Endothelial cell of umbilical vein (primary cell): ENCODE data around the gene HSPA9. TPM values are rescaled to one million over a fixed set of nuclear protein-coding genes. Genes with fewer than 3 reads are reported as not detected.

Source experiments
- BruUV-seq: library from RNA; stranded (reverse); fragments of 400-500 nt; replicated peaks from 2 replicates; lab custom pipeline; 2021; lab: Mats Ljungman, UMichigan
- CTCF ChIA-PET: fragments of 300-600, 350-600 bp; sonication (Branson Sonifier 250); formaldehyde crosslinking; loops from one replicate; lab custom pipeline; 2021; ENCODE audit warnings: antibody characterized with exemption, inconsistent platforms; lab: Charles Lee
- POLR2A ChIA-PET: fragments of 300-600, 350-600 bp; sonication (Branson Sonifier 250); formaldehyde crosslinking; loops from one replicate; lab custom pipeline; 2021; ENCODE audit warnings: antibody characterized with exemption, inconsistent platforms; lab: Charles Lee
- DNase-seq: peaks from one replicate; pipeline ENCODE4 v3.0.0-alpha.2; 2011; ENCODE audit warnings: low read depth, low spot score
- FAIRE-seq: peaks from 2 replicates; lab custom pipeline; 2011; peaks lifted over from hg19 to GRCh38; lab: Jason Lieb, UNC
- H2AFZ ChIP-seq: 2 replicates; pipeline ENCODE4 v1.6.0; 2012; ENCODE audit warnings: low read depth, low read length, control low read depth, inconsistent platforms
- H3K27ac ChIP-seq: 2 replicates; pipeline ENCODE4 v1.5.1; 2011; ENCODE audit warnings: low read depth, mild to moderate bottlenecking, control low read depth, low read length, moderate library complexity; ENCODE audit not compliant: insufficient read depth
- H3K27me3 ChIP-seq, 2 experiments: 2 replicates each; pipeline versions ENCODE4 v1.6.0 to v1.6.1; 2011; ENCODE audit warnings: low read length in 2 of 2, mixed read lengths in 1 of 2; ENCODE audit not compliant: control insufficient read depth in 2 of 2, insufficient read depth in 2 of 2
- H3K36me3 ChIP-seq, 2 experiments: 2 replicates in 1 of 2; 3 replicates in 1 of 2; pipeline ENCODE4 v1.5.1; 2011; ENCODE audit warnings: low read length in 2 of 2, mild to moderate bottlenecking in 1 of 2, moderate library complexity in 1 of 2; ENCODE audit not compliant: control insufficient read depth in 2 of 2, insufficient read depth in 2 of 2; ENCODE audit errors: extremely low read depth in 1 of 2
- H3K4me1 ChIP-seq: 3 replicates; pipeline ENCODE4 v1.5.1; 2011; ENCODE audit warnings: mild to moderate bottlenecking, low read length; ENCODE audit not compliant: control insufficient read depth, insufficient read depth; ENCODE audit errors: extremely low read depth
- H3K4me2 ChIP-seq: 2 replicates; pipeline ENCODE4 v1.6.1; 2011; ENCODE audit warnings: low read length, control low read depth, mixed read lengths; ENCODE audit not compliant: insufficient read depth
- H3K4me3 ChIP-seq, 3 experiments: fragments of 200-600 bp in 1 of 3; sonication (generic), shearing (Covaris generic) in 1 of 3; replicated peaks in 1 of 3; 2 replicates each; pipeline ENCODE4 v1.5.1; 2011 to 2016; ENCODE audit warnings: control low read depth in 3 of 3, low read length in 3 of 3, mild to moderate bottlenecking in 2 of 3, inconsistent platforms in 1 of 3, low read depth in 1 of 3, moderate library complexity in 1 of 3; ENCODE audit not compliant: insufficient read depth in 1 of 3
- H3K79me2 ChIP-seq: 2 replicates; pipeline ENCODE4 v1.6.0; 2012; ENCODE audit warnings: low read length, inconsistent platforms; ENCODE audit not compliant: control insufficient read depth, insufficient read depth
- H3K9ac ChIP-seq: replicated peaks from 2 replicates; pipeline ENCODE3; 2011; ENCODE audit warnings: low read length, control low read depth; ENCODE audit not compliant: insufficient read depth; ENCODE audit errors: extremely low read depth
- H3K9me1 ChIP-seq: replicated peaks from 3 replicates; pipeline ENCODE4 v1.6.0; 2011; ENCODE audit warnings: mild to moderate bottlenecking, low read length; ENCODE audit not compliant: control insufficient read depth, insufficient read depth; ENCODE audit errors: extremely low read depth
- H3K9me3 ChIP-seq: replicated peaks from 2 replicates; pipeline ENCODE4 v1.5.1; 2012; ENCODE audit warnings: low read length, inconsistent platforms; ENCODE audit not compliant: control insufficient read depth, insufficient read depth
- H4K20me1 ChIP-seq: replicated peaks from 2 replicates; pipeline ENCODE3; 2011; ENCODE audit warnings: mild to moderate bottlenecking, low read length; ENCODE audit not compliant: control insufficient read depth, insufficient read depth; ENCODE audit errors: extremely low read depth
- EZH2 ChIP-seq: IDR thresholded peaks from 2 replicates; pipeline ENCODE4 v1.6.1; 2012; ENCODE audit warnings: borderline replicate concordance, low read depth, mild to moderate bottlenecking, moderate library complexity, low read length, inconsistent platforms; ENCODE audit not compliant: severe bottlenecking
- FOS ChIP-seq: IDR thresholded peaks from 2 replicates; pipeline ENCODE4 v1.6.1; 2011; ENCODE audit warnings: mild to moderate bottlenecking, low read length, moderate library complexity, borderline replicate concordance; ENCODE audit not compliant: insufficient read depth
- GATA2 ChIP-seq: IDR thresholded peaks from 2 replicates; pipeline ENCODE4 v1.7.0; 2011; ENCODE audit warnings: low read depth, mild to moderate bottlenecking, moderate library complexity, mixed read lengths, low read length; ENCODE audit not compliant: insufficient read length, insufficient read depth
- JUN ChIP-seq: IDR thresholded peaks from 2 replicates; pipeline ENCODE4 v1.6.1; 2011; ENCODE audit warnings: borderline replicate concordance, low read depth; ENCODE audit not compliant: insufficient read length, insufficient read depth
- MYC ChIP-seq: IDR thresholded peaks from one replicate; pipeline ENCODE4 v1.6.1; 2011; ENCODE audit warnings: mild to moderate bottlenecking, low read depth, low read length
- POLR2A ChIP-seq: IDR thresholded peaks from 2 replicates; pipeline ENCODE4 v1.6.1; 2012; ENCODE audit warnings: low read depth, mild to moderate bottlenecking, control low read depth, low read length
- POLR2AphosphoS5 ChIP-seq: IDR thresholded peaks from 2 replicates; pipeline ENCODE4 v1.6.1; 2012; ENCODE audit warnings: low read depth, mild to moderate bottlenecking, control low read depth, low read length, moderate library complexity; ENCODE audit not compliant: insufficient read depth
- dilution Hi-C: fragments of 300-500 bp; cut with MboI; formaldehyde crosslinking; loops from one replicate; pipeline ENCODE4 v1.15.0; 2019; ENCODE audit warnings: low sequenced_read_pairs; ENCODE audit not compliant: extremely low pct_ligation_motif_present
- intact Hi-C: fragments of 100-400 bp; cut with micrococcal nuclease; formaldehyde crosslinking; loops from one replicate; pipeline ENCODE4 v1.10.0; 2022
- polyA plus RNA-seq, 4 experiments: library from polyadenylated mRNA; depleted of rRNA in 3 of 4; stranded (reverse) in 3 of 4; unstranded in 1 of 4; fragments of >200 nt; gene quantifications; 2 replicates each; pipeline versions ENCODE4 v1.2.1 to v1.2.3, GENCODE V29; 2011 to 2012; ENCODE audit warnings: missing spikeins in 1 of 4
- total RNA-seq: library from RNA; stranded (reverse); gene quantifications from 2 replicates; pipeline ENCODE4 v1.2.3, GENCODE V29; 2021
- TF ChIP-seq, protein P1 (sequence below): IDR thresholded peaks from 2 replicates; pipeline ENCODE4 v1.6.1; 2011; ENCODE audit not compliant: insufficient read depth, insufficient read length
- TF ChIP-seq, protein P2 (sequence below), 2 donors: IDR thresholded peaks; 1 replicate in 1 of 2; 2 replicates in 1 of 2; pipeline ENCODE4 v1.5.1; 2011; ENCODE audit warnings: low read length in 2 of 2, mild to moderate bottlenecking in 2 of 2, moderate library complexity in 2 of 2, control low read depth in 1 of 2, inconsistent platforms in 1 of 2, low read depth in 1 of 2; ENCODE audit not compliant: insufficient read depth in 1 of 2; ENCODE audit errors: extremely low read depth in 1 of 2

Gene HSPA9
- total and polyA plus RNA-seq, 2 donors (not counting 3 experiments of a cell fraction or from before 2014, with no cell fraction given): 99.6 to 192 TPM

GRCh38 chr5:138580001-138580400 lies 4.8 kb upstream of the HSPA9 start:
- Histone ChIP-seq H3K36me3 (no peaks in the 10 kb centered on the region), H3K9ac (no peak overlapping the region), H3K79me2 (peaks cover 1% of the 10 kb centered on the region), H3K4me3 (no peak overlapping the region), H3K4me2 (no peak overlapping the region), H3K4me1 (no peaks in the 10 kb centered on the region), H3K9me3 (no peaks in the 10 kb centered on the region), H3K9me1 (no peaks in the 10 kb centered on the region), H3K27me3 (peaks cover 2 to 6% of the 10 kb centered on the region in 2 experiments), H4K20me1 (no peaks in the 10 kb centered on the region), H3K27ac (no peak overlapping the region), H2AFZ (no peak overlapping the region)
- POLR2A ChIA-PET: no interaction called here
- FAIRE-seq (no peak), DNase-seq (no peak)
- TF ChIP-seq GATA2 (no peak), EZH2 (no peak), POLR2AphosphoS5 (no peak), FOS (no peak), JUN (no peak), MYC (no peak), POLR2A (no peak)
- TF ChIP-seq, protein P1, sequence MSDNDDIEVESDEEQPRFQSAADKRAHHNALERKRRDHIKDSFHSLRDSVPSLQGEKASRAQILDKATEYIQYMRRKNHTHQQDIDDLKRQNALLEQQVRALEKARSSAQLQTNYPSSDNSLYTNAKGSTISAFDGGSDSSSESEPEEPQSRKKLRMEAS: no peak
- TF ChIP-seq, protein P2, sequence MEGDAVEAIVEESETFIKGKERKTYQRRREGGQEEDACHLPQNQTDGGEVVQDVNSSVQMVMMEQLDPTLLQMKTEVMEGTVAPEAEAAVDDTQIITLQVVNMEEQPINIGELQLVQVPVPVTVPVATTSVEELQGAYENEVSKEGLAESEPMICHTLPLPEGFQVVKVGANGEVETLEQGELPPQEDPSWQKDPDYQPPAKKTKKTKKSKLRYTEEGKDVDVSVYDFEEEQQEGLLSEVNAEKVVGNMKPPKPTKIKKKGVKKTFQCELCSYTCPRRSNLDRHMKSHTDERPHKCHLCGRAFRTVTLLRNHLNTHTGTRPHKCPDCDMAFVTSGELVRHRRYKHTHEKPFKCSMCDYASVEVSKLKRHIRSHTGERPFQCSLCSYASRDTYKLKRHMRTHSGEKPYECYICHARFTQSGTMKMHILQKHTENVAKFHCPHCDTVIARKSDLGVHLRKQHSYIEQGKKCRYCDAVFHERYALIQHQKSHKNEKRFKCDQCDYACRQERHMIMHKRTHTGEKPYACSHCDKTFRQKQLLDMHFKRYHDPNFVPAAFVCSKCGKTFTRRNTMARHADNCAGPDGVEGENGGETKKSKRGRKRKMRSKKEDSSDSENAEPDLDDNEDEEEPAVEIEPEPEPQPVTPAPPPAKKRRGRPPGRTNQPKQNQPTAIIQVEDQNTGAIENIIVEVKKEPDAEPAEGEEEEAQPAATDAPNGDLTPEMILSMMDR (IDR thresholded peaks at IDR 0.05; ENCODE audit: extremely low read depth in 1 of 2, insufficient read depth in 1 of 2, low read depth in 1 of 2, low read length in 2 of 2): no peak
- CTCF ChIA-PET: interaction anchor here (0.8 to 2.8 kb wide), 41 partner anchors 8 to 762 kb away, joined by 3 to 59 read pairs (median 5); partner anchors contain the start of genes MATR3 and PAIP2
- dilution Hi-C loops: no loop called here
- intact Hi-C loops: no loop called here
- no TSS peak for BruUV-seq
